NOMO-1 treated with dmso at 0.1 percent for 144 hours (cell line): ENCODE data around the gene NFATC4.
"Not testable (repeated sequence)": the region's sequence is repeated elsewhere in the genome, so short reads cannot be mapped to it uniquely, and the experiment has no call there.

ENCODE experiments used
- DNase-seq: peaks from one replicate; lab custom pipeline; 2025; ENCODE audit not compliant: unreplicated experiment; lab: John Stamatoyannopoulos, UW

The NFATC4 gene

GRCh38 chr14:24338843-24339242 lies 29.1 kb upstream of the NFATC4 start:
- DNase-seq: no peak

- peak; percentile 53 for DNase-seq
Measured at GRCh38 chr14:24339284-24340151, 28.5 kb upstream of the NFATC4 start, which contains the start of gene RIPK3. Gene RIPK3 (minus strand): TSS chr14:24339991. CDS start chr14:24339826, 165 bp downstream.

- no peak for DNase-seq
Measured at GRCh38 chr14:24340606-24341005, 27.4 kb upstream of the NFATC4 start.

- DNase-seq: no peak
Measured at GRCh38 chr14:24342889-24343288, 25.1 kb upstream of the NFATC4 start.

- DNase-seq: no peak
Measured at GRCh38 chr14:24343795-24344660, 24.0 kb upstream of the NFATC4 start.

GRCh38 chr14:24347134-24347533 lies 20.9 kb upstream of the NFATC4 start:
- DNase-seq: no peak

- no peak for DNase-seq
Measured at GRCh38 chr14:24348186-24348585, 19.8 kb upstream of the NFATC4 start.

- DNase-seq: no peak
Measured at GRCh38 chr14:24349742-24350141, 18.2 kb upstream of the NFATC4 start.

- no peak for DNase-seq
Measured at GRCh38 chr14:24351517-24351916, 16.5 kb upstream of the NFATC4 start.

- no peak for DNase-seq
Measured at GRCh38 chr14:24353559-24354481, 14.2 kb upstream of the NFATC4 start.

- not testable (repeated sequence) for DNase-seq
Measured at GRCh38 chr14:24354482-24354825, 13.5 kb upstream of the NFATC4 start.

GRCh38 chr14:24355009-24355408 lies 13.0 kb upstream of the NFATC4 start:
- no peak for DNase-seq

GRCh38 chr14:24356208-24356607 lies 11.8 kb upstream of the NFATC4 start:
- DNase-seq: no peak

GRCh38 chr14:24360281-24360680 lies 7.7 kb upstream of the NFATC4 start:
- no peak for DNase-seq

- DNase-seq: no peak
Measured at GRCh38 chr14:24361326-24361725, 6.7 kb upstream of the NFATC4 start.

- no peak for DNase-seq
Measured at GRCh38 chr14:24362241-24362960, 5.6 kb upstream of the NFATC4 start.

- no peak for DNase-seq
Measured at GRCh38 chr14:24363401-24363800, 4.6 kb upstream of the NFATC4 start.

- DNase-seq: no peak
Measured at GRCh38 chr14:24364841-24365240, 3.1 kb upstream of the NFATC4 start.

- DNase-seq: peak; percentile 74
Measured at GRCh38 chr14:24365600-24366412, 2.2 kb upstream of the NFATC4 start.

GRCh38 chr14:24366413-24366720 lies 1.6 kb upstream of the NFATC4 start:
- no peak for DNase-seq
